Glutamatergic neuron (in vitro differentiated cells): Measurements from ENCODE around the gene RAPGEF5. TPM values are rescaled to one million over a fixed set of nuclear protein-coding genes. Genes with fewer than 3 reads are reported as not detected.

Source experiments
- DNase-seq: peaks from one replicate; pipeline ENCODE4 v3.0.0; 2022
- H3K27ac Mint-ChIP-seq: one replicate; pipeline ENCODE4 v1.8.0; 2020; ENCODE audit warnings: mild to moderate bottlenecking, mixed read lengths, inconsistent platforms; ENCODE audit not compliant: unreplicated experiment
- H3K27me3 Mint-ChIP-seq: one replicate; pipeline ENCODE4 v1.8.0; 2020; ENCODE audit warnings: mild to moderate bottlenecking, moderate library complexity, mixed read lengths, inconsistent platforms; ENCODE audit not compliant: unreplicated experiment
- H3K36me3 Mint-ChIP-seq: one replicate; pipeline ENCODE4 v1.8.0; 2020; ENCODE audit warnings: mild to moderate bottlenecking, mixed read lengths, inconsistent platforms; ENCODE audit not compliant: unreplicated experiment
- H3K4me1 Mint-ChIP-seq: one replicate; pipeline ENCODE4 v1.8.0; 2020; ENCODE audit warnings: mild to moderate bottlenecking, low read depth, mixed read lengths, inconsistent platforms; ENCODE audit not compliant: unreplicated experiment
- H3K4me3 Mint-ChIP-seq: one replicate; pipeline ENCODE4 v1.8.0; 2020; ENCODE audit warnings: mild to moderate bottlenecking, mixed read lengths, inconsistent platforms; ENCODE audit not compliant: unreplicated experiment
- H3K9me3 Mint-ChIP-seq: one replicate; pipeline ENCODE4 v1.8.0; 2020; ENCODE audit warnings: mild to moderate bottlenecking, moderate library complexity, mixed read lengths, inconsistent platforms; ENCODE audit not compliant: unreplicated experiment
- CTCF ChIP-seq: fragments of 200-600 bp; sonication (generic); IDR thresholded peaks from one replicate; pipeline ENCODE4 v1.5.0; 2021; ENCODE audit not compliant: partially characterized antibody, unreplicated experiment
- total RNA-seq: library from RNA; stranded (reverse); fragmentation: NEBNext Ultra II Directional; extraction: Animal tissue kit (Norgen Biotek cat#: 25700); gene quantifications from one replicate; pipeline ENCODE4 v1.2.1, GENCODE V29; 2021; ENCODE audit not compliant: unreplicated experiment

The RAPGEF5 gene
- total RNA-seq, 1 donor from 2014 or later = 169 TPM

GRCh38 chr7:22235134-22235533 lies 121.8 kb downstream of the RAPGEF5 start:
- no peak for TF ChIP-seq CTCF
- no peaks in the 10 kb centered on the region for H3K27me3 Mint-ChIP-seq
- DNase-seq = no peak
- no peaks in the 10 kb centered on the region for H3K36me3 Mint-ChIP-seq
- H3K27ac Mint-ChIP-seq = no peak overlapping the region
- H3K4me3 Mint-ChIP-seq = no peak overlapping the region
- H3K4me1 Mint-ChIP-seq = peaks cover 4% of the 10 kb centered on the region
- H3K9me3 Mint-ChIP-seq = no peaks in the 10 kb centered on the region

GRCh38 chr7:22234227-22234626 lies 122.7 kb downstream of the RAPGEF5 start:
- no peaks in the 10 kb centered on the region for H3K36me3 Mint-ChIP-seq
- TF ChIP-seq CTCF = no peak
- H3K9me3 Mint-ChIP-seq = no peaks in the 10 kb centered on the region
- DNase-seq = no peak
- no peak overlapping the region for H3K4me3 Mint-ChIP-seq
- peaks cover 4% of the 10 kb centered on the region for H3K4me1 Mint-ChIP-seq
- H3K27me3 Mint-ChIP-seq = no peaks in the 10 kb centered on the region
- no peak overlapping the region for H3K27ac Mint-ChIP-seq

DNA sequence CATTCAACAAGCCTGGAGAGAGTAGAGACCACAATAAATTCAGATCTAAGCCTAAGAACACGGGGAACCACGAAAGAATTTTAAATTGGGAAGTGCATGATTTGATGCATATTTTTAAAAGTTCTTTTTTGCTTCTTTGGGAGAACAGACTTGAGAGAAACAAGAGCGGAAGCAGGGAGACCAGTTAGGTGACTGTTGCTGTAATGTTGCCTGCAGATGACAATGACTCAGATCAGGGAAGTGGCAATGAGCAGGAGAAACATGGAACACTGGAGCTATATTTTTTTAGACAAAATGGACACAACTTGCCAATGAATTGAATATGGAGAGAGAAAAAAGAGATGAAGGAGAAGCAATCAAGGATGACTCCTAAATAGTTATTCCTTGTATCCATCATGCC lies 125.1 kb downstream of the RAPGEF5 start:
- no peak for TF ChIP-seq CTCF
- no peaks in the 10 kb centered on the region for H3K9me3 Mint-ChIP-seq
- no peaks in the 10 kb centered on the region for H3K27me3 Mint-ChIP-seq
- peaks cover 4% of the 10 kb centered on the region for H3K4me1 Mint-ChIP-seq
- no peak for DNase-seq
- no peaks in the 10 kb centered on the region for H3K36me3 Mint-ChIP-seq
- H3K27ac Mint-ChIP-seq = no peak overlapping the region
- no peak overlapping the region for H3K4me3 Mint-ChIP-seq

DNA sequence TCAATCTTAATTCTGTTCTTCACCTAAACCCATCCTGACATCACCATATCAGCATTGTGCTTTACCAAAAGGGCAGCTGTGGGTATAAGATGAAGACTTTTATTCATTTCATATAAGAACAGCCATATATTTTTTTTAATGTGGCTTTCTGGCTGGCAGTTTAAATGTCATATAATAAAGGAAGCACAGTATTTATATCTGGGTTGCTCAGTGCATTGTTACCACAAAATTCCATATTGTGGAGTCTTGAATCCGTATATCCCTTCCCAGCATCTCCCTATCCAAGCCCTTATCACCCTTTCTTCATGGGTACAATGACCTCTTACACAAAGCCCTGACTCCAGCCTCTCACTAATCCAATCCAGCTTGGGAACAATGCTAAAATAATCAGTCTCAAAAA lies 125.8 kb downstream of the RAPGEF5 start:
- TF ChIP-seq CTCF = no peak
- Mint-ChIP-seq H3K27me3 (no peaks in the 10 kb centered on the region), H3K4me1 (peaks cover 4% of the 10 kb centered on the region), H3K27ac (no peak overlapping the region), H3K9me3 (no peaks in the 10 kb centered on the region), H3K36me3 (no peaks in the 10 kb centered on the region), H3K4me3 (no peak overlapping the region)
- no peak for DNase-seq

- DNase-seq = no peak
- Mint-ChIP-seq H3K4me1 (peaks cover 4% of the 10 kb centered on the region), H3K27ac (no peak overlapping the region), H3K9me3 (no peaks in the 10 kb centered on the region), H3K4me3 (no peak overlapping the region), H3K36me3 (no peaks in the 10 kb centered on the region), H3K27me3 (no peaks in the 10 kb centered on the region)
- TF ChIP-seq CTCF = no peak
Observed at GRCh38 chr7:22230238-22230637, 126.7 kb downstream of the RAPGEF5 start.
